GM21723 (cell line): ENCODE measurements around the gene KIF9.
"Not testable (repeated sequence)": the region's sequence is repeated elsewhere in the genome, so short reads cannot be mapped to it uniquely, and the experiment has no call there.

Experiments used
- ATAC-seq: cut with Tn5 transposase; IDR thresholded peaks from one replicate; pipeline ENCODE4 v1.9.1; 2021; ENCODE audit warnings: mild to moderate bottlenecking, moderate library complexity; ENCODE audit not compliant: unreplicated experiment

Gene KIF9

DNA sequence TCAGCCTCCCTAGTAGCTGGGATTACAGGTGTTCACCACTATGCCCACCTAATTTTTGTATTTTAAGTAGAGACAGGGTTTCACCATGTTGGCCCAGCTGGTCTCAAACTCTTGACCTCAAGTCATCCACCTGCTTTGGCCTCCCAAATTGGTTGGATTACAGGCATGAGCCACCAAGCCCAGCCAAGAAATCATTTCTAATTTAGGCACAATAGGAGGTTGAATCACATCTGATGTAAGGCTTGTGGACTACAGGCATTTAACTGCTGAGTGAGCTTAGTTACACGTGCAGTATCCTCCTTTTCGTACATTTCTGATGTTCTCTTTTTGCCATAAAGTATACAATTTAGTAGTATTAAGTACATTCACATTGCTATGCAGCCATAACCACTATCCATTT, 87.6 kb downstream of the KIF9 start:
- no peak for ATAC-seq

GRCh38 chr3:47193871-47194859, 88.4 kb downstream of the KIF9 start:
- no peak for ATAC-seq

- ATAC-seq = no peak
Observed at GRCh38 chr3:47186285-47186684, 96.3 kb downstream of the KIF9 start.

DNA sequence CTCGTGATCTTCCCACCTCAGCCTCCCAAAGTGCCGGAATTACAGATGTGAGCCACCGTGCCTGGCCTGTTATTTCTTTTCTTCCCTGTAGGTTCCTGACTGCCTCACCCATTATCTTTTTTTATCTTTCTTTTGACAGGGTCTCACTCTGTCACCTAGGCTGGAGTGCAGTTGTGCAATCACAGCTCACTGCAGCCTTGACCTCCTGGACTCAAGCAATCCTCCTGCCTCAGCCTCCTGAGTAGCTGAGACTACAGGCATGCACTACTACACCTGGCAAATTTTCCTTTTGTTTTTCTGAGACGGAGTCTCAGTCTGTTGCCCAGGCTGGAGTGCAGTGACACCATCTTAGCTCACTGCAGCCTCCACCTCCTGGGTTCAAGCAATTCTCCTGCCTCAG, 100.9 kb downstream of the KIF9 start:
- not testable (repeated sequence) for ATAC-seq

DNA sequence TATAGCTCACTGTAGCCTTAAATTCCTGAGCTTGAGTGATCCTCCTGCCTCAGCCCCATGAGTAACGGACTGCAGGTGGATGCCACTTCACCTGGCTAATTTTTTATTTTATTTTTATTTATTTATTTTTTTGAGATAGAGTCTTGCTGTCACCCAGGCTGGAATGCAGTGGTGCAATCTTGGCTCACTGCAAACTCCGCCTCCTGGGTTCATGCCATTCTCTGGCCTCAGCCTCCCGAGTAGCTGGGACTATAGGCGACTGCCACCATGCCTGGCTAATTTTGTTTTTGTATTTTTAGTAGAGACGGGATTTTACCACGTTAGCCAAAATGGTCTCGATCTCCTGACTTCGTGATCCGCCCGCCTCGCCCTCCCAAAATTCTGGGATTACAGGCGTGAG, 102.6 kb downstream of the KIF9 start:
- ATAC-seq = not testable (repeated sequence)
